Thyroid gland (tissue), 4 donors: Measurements from ENCODE around the gene ERP44.

Source experiments
- POLR2A ChIP-seq, 2 donors: fragments of 450-650 bp; IDR thresholded peaks; one replicate each; pipeline ENCODE4 v1.6.1; 2017; ENCODE audit warnings: antibody characterized with exemption in 2 of 2, mild to moderate bottlenecking in 2 of 2, moderate library complexity in 1 of 2
- TF ChIP-seq, protein P1 (sequence below), 6 experiments: fragments of 200-600 bp in 3 of 6; fragments of 450-650 bp in 3 of 6; sonication (generic) in 3 of 6; IDR thresholded peaks; one replicate each; pipeline ENCODE4 v1.5.1; 2016 to 2019; ENCODE audit warnings: antibody characterized with exemption in 6 of 6, mild to moderate bottlenecking in 2 of 6, inconsistent platforms in 1 of 6, moderate library complexity in 1 of 6

DNA sequence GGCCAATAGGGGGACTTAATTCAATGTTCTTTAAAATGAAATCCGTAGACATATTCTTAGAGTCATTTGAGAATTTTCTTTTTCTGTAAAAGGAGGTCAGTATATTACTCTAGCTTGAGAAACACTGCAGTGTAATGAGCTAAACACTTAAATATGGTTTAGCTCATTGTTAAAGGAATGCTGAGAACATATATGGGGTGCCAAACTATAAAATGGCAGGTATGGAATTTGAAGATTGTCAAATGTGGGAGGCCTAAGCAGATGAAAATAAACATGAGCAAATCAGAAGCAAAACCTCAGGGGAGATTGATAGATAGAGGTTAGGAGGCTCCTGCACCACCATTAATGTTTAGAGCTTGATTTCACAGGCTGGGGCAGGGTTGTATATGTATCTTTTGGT is 134.5 kb downstream of the ERP44 start:
- TF ChIP-seq, protein P1, sequence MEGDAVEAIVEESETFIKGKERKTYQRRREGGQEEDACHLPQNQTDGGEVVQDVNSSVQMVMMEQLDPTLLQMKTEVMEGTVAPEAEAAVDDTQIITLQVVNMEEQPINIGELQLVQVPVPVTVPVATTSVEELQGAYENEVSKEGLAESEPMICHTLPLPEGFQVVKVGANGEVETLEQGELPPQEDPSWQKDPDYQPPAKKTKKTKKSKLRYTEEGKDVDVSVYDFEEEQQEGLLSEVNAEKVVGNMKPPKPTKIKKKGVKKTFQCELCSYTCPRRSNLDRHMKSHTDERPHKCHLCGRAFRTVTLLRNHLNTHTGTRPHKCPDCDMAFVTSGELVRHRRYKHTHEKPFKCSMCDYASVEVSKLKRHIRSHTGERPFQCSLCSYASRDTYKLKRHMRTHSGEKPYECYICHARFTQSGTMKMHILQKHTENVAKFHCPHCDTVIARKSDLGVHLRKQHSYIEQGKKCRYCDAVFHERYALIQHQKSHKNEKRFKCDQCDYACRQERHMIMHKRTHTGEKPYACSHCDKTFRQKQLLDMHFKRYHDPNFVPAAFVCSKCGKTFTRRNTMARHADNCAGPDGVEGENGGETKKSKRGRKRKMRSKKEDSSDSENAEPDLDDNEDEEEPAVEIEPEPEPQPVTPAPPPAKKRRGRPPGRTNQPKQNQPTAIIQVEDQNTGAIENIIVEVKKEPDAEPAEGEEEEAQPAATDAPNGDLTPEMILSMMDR (IDR thresholded peaks at IDR 0.05), result no peak
- TF ChIP-seq POLR2A (IDR thresholded peaks at IDR 0.05), result no peak
